SK-N-SH (cell line): ENCODE data around the gene TBXAS1. TPM values are rescaled to one million over a fixed set of nuclear protein-coding genes. Genes with fewer than 3 reads are reported as not detected.

Experiments
- CTCF ChIA-PET: fragments of 300-600, 350-600 bp; formaldehyde crosslinking; extraction: SDS; loops from one replicate; lab custom pipeline; 2021; lab: Yijun Ruan, JAX
- POLR2A ChIA-PET: fragments of 350-600 bp; sonication (Branson Sonifier 250); formaldehyde crosslinking; extraction: SDS; loops from one replicate; lab custom pipeline; 2020; ENCODE audit warnings: antibody characterized with exemption, inconsistent platforms; lab: Yijun Ruan, JAX
- DNase-seq: peaks from one replicate; pipeline ENCODE4 v3.0.0; 2012
- H2AFZ ChIP-seq: fragments of 200-600 bp; sonication (generic); 2 replicates; pipeline ENCODE4 v1.8.1; 2016; ENCODE audit warnings: antibody characterized with exemption, mild to moderate bottlenecking, low read depth
- H3F3A ChIP-seq: fragments of 200-600 bp; sonication (generic); replicated peaks from 2 replicates; pipeline ENCODE3; 2016; ENCODE audit warnings: antibody characterized with exemption, mild to moderate bottlenecking; ENCODE audit not compliant: insufficient read depth
- H3K27ac ChIP-seq, 2 experiments: fragments of 200-500 bp in 1 of 2; fragments of 200-600 bp in 1 of 2; sonication (Bioruptor generic) in 1 of 2; sonication (generic), shearing (Covaris generic) in 1 of 2; 2 replicates each; pipeline versions ENCODE4 v1.5.1 to v1.6.1; 2014 to 2016; ENCODE audit warnings: low read depth in 2 of 2, inconsistent platforms in 1 of 2, low read length in 1 of 2, mild to moderate bottlenecking in 1 of 2, mixed read lengths in 1 of 2
- H3K27me3 ChIP-seq: fragments of 200-600 bp; sonication (generic), shearing (Covaris generic); 2 replicates; pipeline ENCODE4 v1.6.1; 2016; ENCODE audit warnings: mixed run types; ENCODE audit not compliant: insufficient read depth
- H3K36me3 ChIP-seq, 2 experiments: fragments of 200-500 bp in 1 of 2; fragments of 200-600 bp in 1 of 2; sonication (Bioruptor generic) in 1 of 2; sonication (generic) in 1 of 2; replicated peaks in 1 of 2; 2 replicates each; pipeline versions ENCODE3 to v1.5.1; 2014 to 2016; ENCODE audit warnings: low read length in 1 of 2, mild to moderate bottlenecking in 1 of 2; ENCODE audit not compliant: insufficient read depth in 2 of 2, control insufficient read depth in 1 of 2
- H3K4me1 ChIP-seq, 2 experiments: fragments of 200-500 bp in 1 of 2; fragments of 200-600 bp in 1 of 2; sonication (Bioruptor generic) in 1 of 2; sonication (generic), shearing (Covaris generic) in 1 of 2; 2 replicates each; pipeline versions ENCODE4 v1.5.1 to v1.6.1; 2014 to 2016; ENCODE audit warnings: low read depth in 1 of 2, low read length in 1 of 2, mixed run types in 1 of 2; ENCODE audit not compliant: insufficient read depth in 2 of 2, control insufficient read depth in 1 of 2
- H3K4me2 ChIP-seq: fragments of 200-600 bp; sonication (generic), shearing (Covaris generic); 2 replicates; pipeline ENCODE4 v1.6.1; 2017; ENCODE audit warnings: mixed run types
- H3K4me3 ChIP-seq, 2 experiments: fragments of 200-500 bp in 1 of 2; fragments of 200-600 bp in 1 of 2; sonication (Bioruptor generic) in 1 of 2; sonication (generic), shearing (Covaris generic) in 1 of 2; 2 replicates each; pipeline versions ENCODE4 v1.5.1 to v1.8.1; 2014 to 2016; ENCODE audit warnings: low read depth in 2 of 2, inconsistent platforms in 1 of 2, low read length in 1 of 2, mild to moderate bottlenecking in 1 of 2, mixed read lengths in 1 of 2, moderate library complexity in 1 of 2
- H3K79me2 ChIP-seq: fragments of 200-600 bp; sonication (generic); 2 replicates; pipeline ENCODE4 v1.8.1; 2017; ENCODE audit warnings: mild to moderate bottlenecking; ENCODE audit not compliant: insufficient read depth
- H3K9ac ChIP-seq: fragments of 200-600 bp; sonication (generic); 2 replicates; pipeline ENCODE4 v1.6.1; 2017; ENCODE audit warnings: mixed run types
- H3K9me2 ChIP-seq: fragments of 200-600 bp; sonication (generic); 2 replicates; pipeline ENCODE4 v1.6.1; 2017; ENCODE audit warnings: mixed run types
- H3K9me3 ChIP-seq: fragments of 200-600 bp; sonication (generic); 2 replicates; pipeline ENCODE4 v1.6.1; 2017; ENCODE audit warnings: mixed run types, mild to moderate bottlenecking, moderate library complexity
- H4K20me1 ChIP-seq: fragments of 200-600 bp; sonication (generic); 2 replicates; pipeline ENCODE4 v1.6.1; 2017; ENCODE audit warnings: mild to moderate bottlenecking, mixed run types; ENCODE audit not compliant: insufficient read depth
- CTCF ChIP-seq: fragments of 200-600 bp; sonication (generic); IDR thresholded peaks from 2 replicates; pipeline ENCODE4 v1.6.1; 2017; ENCODE audit warnings: antibody characterized with exemption, mild to moderate bottlenecking, moderate library complexity
- EP300 ChIP-seq, 2 experiments: IDR thresholded peaks; 2 replicates each; pipeline versions ENCODE4 v1.4.0 to v1.6.1; 2012; ENCODE audit warnings: borderline replicate concordance in 1 of 2, low read depth in 1 of 2, low read length in 1 of 2
- FOXJ3 ChIP-seq: sonication (generic); formaldehyde crosslinking; IDR thresholded peaks from 2 replicates; pipeline ENCODE4 v1.5.1; 2020; ENCODE audit warnings: mild to moderate bottlenecking, missing genetic modification reagents
- FOXM1 ChIP-seq: IDR thresholded peaks from 2 replicates; pipeline ENCODE4 v1.4.0; 2012; ENCODE audit warnings: low read depth, mild to moderate bottlenecking
- GABPA ChIP-seq: IDR thresholded peaks from 2 replicates; pipeline ENCODE4 v1.4.0; 2012; ENCODE audit warnings: low read depth, mild to moderate bottlenecking
- JUND ChIP-seq: IDR thresholded peaks from 2 replicates; pipeline ENCODE4 v1.4.0; 2012
- MEF2A ChIP-seq: IDR thresholded peaks from 2 replicates; pipeline ENCODE4 v1.4.0; 2012; ENCODE audit warnings: low read depth, borderline replicate concordance
- PBX3 ChIP-seq: IDR thresholded peaks from 2 replicates; pipeline ENCODE4; 2012
- RAD21 ChIP-seq: IDR thresholded peaks from 2 replicates; pipeline ENCODE4 v1.6.1; 2012; ENCODE audit warnings: mild to moderate bottlenecking, low read length
- RCOR1 ChIP-seq: fragments of 150-350 bp; IDR thresholded peaks from 2 replicates; pipeline ENCODE4 v1.6.1; 2017; ENCODE audit warnings: antibody characterized with exemption, low read length
- SIN3A ChIP-seq: IDR thresholded peaks from 2 replicates; pipeline ENCODE4 v1.6.1; 2012; ENCODE audit warnings: low read depth, mild to moderate bottlenecking, low read length, moderate library complexity, borderline replicate concordance
- SMC3 ChIP-seq: IDR thresholded peaks from 2 replicates; pipeline ENCODE4 v1.6.1; 2012; ENCODE audit warnings: low read depth, low read length, improper control_type of control experiment
- TEAD4 ChIP-seq: IDR thresholded peaks from 2 replicates; pipeline ENCODE4 v1.4.0; 2012; ENCODE audit warnings: mild to moderate bottlenecking, borderline replicate concordance; ENCODE audit not compliant: insufficient read depth
- WGBS: methylation state at CpG from one replicate; pipeline ENCODE4 v1.1.6; 2017; ENCODE audit warnings: low lambda C conversion rate; 5-methylcytosine and 5-hydroxymethylcytosine counted together
- polyA plus RNA-seq, 3 experiments: library from polyadenylated mRNA; depleted of rRNA; stranded (reverse); fragments of >200 nt; gene quantifications; 2 replicates each; pipeline ENCODE4 v1.2.3, GENCODE V29; 2012

The TBXAS1 gene
- polyA plus RNA-seq, 1 of the 3 experiments (the other 2 are of a cell fraction): 4.4 TPM

GRCh38 chr7:139838276-139838675 lies 9.2 kb downstream of the TBXAS1 start:
- Histone ChIP-seq H3K9ac (no peak overlapping the region), H3K4me1 (no peaks in the 10 kb centered on the region), H3K27me3 (peaks cover 10% of the 10 kb centered on the region; the same call in 1 of the 2 replicates), H3K4me2 (no peak overlapping the region), H3K79me2 (no peaks in the 10 kb centered on the region), H3K27ac (no peak overlapping the region), H3F3A (no peaks in the 10 kb centered on the region), H2AFZ (no peak overlapping the region), H3K4me3 (no peak overlapping the region), H3K9me2 (no peaks in the 10 kb centered on the region), H4K20me1 (no peaks in the 10 kb centered on the region), H3K36me3 (no peaks in the 10 kb centered on the region), H3K9me3 (no peaks in the 10 kb centered on the region)
- no peak for TF ChIP-seq FOXM1
- no peak for TF ChIP-seq CTCF
- TF ChIP-seq TEAD4: no peak
- TF ChIP-seq RCOR1: no peak
- no peak for TF ChIP-seq FOXJ3
- TF ChIP-seq SMC3: no peak
- no peak for TF ChIP-seq GABPA
- no peak for TF ChIP-seq JUND
- TF ChIP-seq EP300 (IDR thresholded peaks at IDR 0.05; ENCODE audit: borderline replicate concordance in 1 of 2, low read depth in 1 of 2, low read length in 1 of 2): no peak
- no peak for TF ChIP-seq SIN3A
- CTCF ChIA-PET: interaction anchor here (1.1 to 1.6 kb wide), 3 partner anchors 8 to 236 kb away, joined by 3 to 6 read pairs (median 3); no protein-coding TSS in a partner anchor
- POLR2A ChIA-PET: no interaction called here
- WGBS: 68% methylated on average over 1 of the region's 1 CpG
- DNase-seq: no peak

- Histone ChIP-seq H3K4me1 (no peaks in the 10 kb centered on the region), H3K36me3 (no peaks in the 10 kb centered on the region), H3K79me2 (no peaks in the 10 kb centered on the region), H3K4me3 (no peak overlapping the region), H2AFZ (no peak overlapping the region), H3F3A (no peaks in the 10 kb centered on the region), H3K27me3 (peaks cover 10% of the 10 kb centered on the region; the same call in 1 of the 2 replicates), H3K27ac (no peak overlapping the region), H3K9me2 (no peaks in the 10 kb centered on the region), H3K9me3 (no peaks in the 10 kb centered on the region), H4K20me1 (no peaks in the 10 kb centered on the region), H3K4me2 (no peak overlapping the region), H3K9ac (no peak overlapping the region)
- POLR2A ChIA-PET: no interaction called here
- DNase-seq: no peak
- WGBS: 46% methylated on average over 6 of the region's 6 CpGs
- TF ChIP-seq RAD21: no peak
- TF ChIP-seq PBX3: no peak
- no peak for TF ChIP-seq MEF2A
- CTCF ChIA-PET: interaction anchor here (1.1 to 1.6 kb wide), 3 partner anchors 8 to 237 kb away, joined by 3 to 6 read pairs (median 3); no protein-coding TSS in a partner anchor
These were observed 9.8 kb downstream of the TBXAS1 start for GRCh38 chr7:139838876-139839275.
